ENCODE results near the gene DDX1. TPM values are rescaled to one million over a fixed set of nuclear protein-coding genes. Genes with fewer than 3 reads are reported as not detected.

DDX1 gene
- total RNA-seq, 2 experiments from 2014 or later, result 136 to 137 TPM

- Mint-ChIP-seq H3K4me1 (no peaks in the 10 kb centered on the region), H3K27ac (no peak overlapping the region)
Measured at GRCh38 chr2:15579641-15580040, 12.0 kb upstream of the DDX1 start.

GRCh38 chr2:15580451-15580850, 11.2 kb upstream of the DDX1 start:
- no peaks in the 10 kb centered on the region for H3K9me3 Mint-ChIP-seq
- H3K27ac Mint-ChIP-seq, result no peak overlapping the region
- no peaks in the 10 kb centered on the region for H3K4me1 Mint-ChIP-seq
- H3K4me3 Mint-ChIP-seq, result no peak overlapping the region
- no peak for DNase-seq
- peaks cover 4% of the 10 kb centered on the region for H3K36me3 Mint-ChIP-seq
- peaks cover 3% of the 10 kb centered on the region for H3K27me3 Mint-ChIP-seq

More at GRCh38 chr2:15579641-15580040, 12.0 kb upstream of the DDX1 start:
- Mint-ChIP-seq H3K4me3 (no peak overlapping the region), H3K27me3 (peaks cover 3% of the 10 kb centered on the region), H3K36me3 (no peaks in the 10 kb centered on the region), H3K9me3 (no peaks in the 10 kb centered on the region)
- DNase-seq, result no peak

GRCh38 chr2:15582710-15583357, 8.8 kb upstream of the DDX1 start:
- DNase-seq, result no peak
- Mint-ChIP-seq H3K27ac (no peak overlapping the region), H3K9me3 (no peaks in the 10 kb centered on the region), H3K4me1 (no peaks in the 10 kb centered on the region), H3K4me3 (no peak overlapping the region), H3K27me3 (peaks cover 3% of the 10 kb centered on the region), H3K36me3 (peaks cover 6% of the 10 kb centered on the region)

GRCh38 chr2:15583826-15584225, 7.8 kb upstream of the DDX1 start:
- Mint-ChIP-seq H3K4me1 (no peaks in the 10 kb centered on the region), H3K36me3 (peaks cover 8% of the 10 kb centered on the region), H3K4me3 (no peak overlapping the region), H3K9me3 (no peaks in the 10 kb centered on the region), H3K27ac (no peak overlapping the region), H3K27me3 (peaks cover 2% of the 10 kb centered on the region)
- no peak for DNase-seq

DNA sequence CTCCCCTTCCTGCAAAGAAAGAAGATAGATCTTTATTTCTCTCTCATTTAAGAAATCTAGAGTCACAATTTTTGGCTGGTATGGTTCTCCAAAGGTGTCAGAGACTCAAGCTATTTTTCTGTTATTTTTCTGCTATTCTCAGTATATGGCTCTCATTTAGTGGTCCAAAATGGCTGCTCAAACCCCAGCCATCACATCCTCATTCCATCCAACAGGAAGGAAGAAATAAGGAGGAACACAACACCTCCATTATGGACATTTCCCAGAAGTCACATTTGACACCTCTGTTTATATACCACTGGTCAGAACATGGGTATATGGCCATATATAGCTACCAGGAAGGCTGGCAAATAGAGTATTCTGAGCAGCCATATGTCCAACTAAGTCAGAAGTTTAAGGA, 7.4 kb upstream of the DDX1 start:
- no peak for DNase-seq
- no peak overlapping the region for H3K27ac Mint-ChIP-seq
- no peaks in the 10 kb centered on the region for H3K27me3 Mint-ChIP-seq
- H3K4me3 Mint-ChIP-seq, result no peak overlapping the region
- no peaks in the 10 kb centered on the region for H3K4me1 Mint-ChIP-seq
- H3K36me3 Mint-ChIP-seq, result peaks cover 9% of the 10 kb centered on the region
- H3K9me3 Mint-ChIP-seq, result no peaks in the 10 kb centered on the region

DNA sequence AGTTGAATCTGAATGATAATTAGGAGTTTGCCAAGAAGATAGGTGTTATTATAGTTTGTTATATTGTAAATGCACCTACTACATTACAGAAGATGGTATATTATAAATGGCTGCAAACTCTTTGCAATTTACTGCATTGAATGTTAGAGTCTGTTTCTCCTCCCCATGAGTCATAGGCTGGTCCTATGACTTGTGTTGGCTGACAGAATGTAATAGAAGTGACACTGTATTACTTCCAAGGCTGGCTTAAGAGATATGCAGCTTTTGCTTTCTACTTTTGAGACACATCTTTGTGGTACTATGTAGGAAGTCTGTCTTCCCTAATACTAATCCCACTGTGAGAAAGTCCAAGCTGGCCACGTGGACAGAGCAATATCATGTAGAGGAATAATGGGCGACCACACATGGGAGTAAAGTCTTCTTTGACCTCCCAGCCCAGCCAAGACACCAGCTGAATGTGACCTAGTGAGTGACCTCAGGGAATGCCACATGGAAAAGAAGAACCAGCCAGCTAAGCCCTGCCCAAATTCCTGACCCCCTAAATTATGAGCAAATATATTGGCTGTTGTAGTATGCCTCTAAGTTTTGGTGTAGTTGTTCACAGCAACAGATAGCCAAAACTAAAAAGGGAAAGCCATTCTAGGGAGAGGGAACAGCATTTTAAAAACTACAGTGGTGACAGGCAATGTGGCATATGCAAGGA, 6.8 kb upstream of the DDX1 start:
- H3K36me3 Mint-ChIP-seq, result peaks cover 9% of the 10 kb centered on the region
- no peaks in the 10 kb centered on the region for H3K27me3 Mint-ChIP-seq
- DNase-seq, result no peak
- H3K4me3 Mint-ChIP-seq, result no peak overlapping the region
- H3K9me3 Mint-ChIP-seq, result no peaks in the 10 kb centered on the region
- H3K4me1 Mint-ChIP-seq, result no peaks in the 10 kb centered on the region
- no peak overlapping the region for H3K27ac Mint-ChIP-seq

DNA sequence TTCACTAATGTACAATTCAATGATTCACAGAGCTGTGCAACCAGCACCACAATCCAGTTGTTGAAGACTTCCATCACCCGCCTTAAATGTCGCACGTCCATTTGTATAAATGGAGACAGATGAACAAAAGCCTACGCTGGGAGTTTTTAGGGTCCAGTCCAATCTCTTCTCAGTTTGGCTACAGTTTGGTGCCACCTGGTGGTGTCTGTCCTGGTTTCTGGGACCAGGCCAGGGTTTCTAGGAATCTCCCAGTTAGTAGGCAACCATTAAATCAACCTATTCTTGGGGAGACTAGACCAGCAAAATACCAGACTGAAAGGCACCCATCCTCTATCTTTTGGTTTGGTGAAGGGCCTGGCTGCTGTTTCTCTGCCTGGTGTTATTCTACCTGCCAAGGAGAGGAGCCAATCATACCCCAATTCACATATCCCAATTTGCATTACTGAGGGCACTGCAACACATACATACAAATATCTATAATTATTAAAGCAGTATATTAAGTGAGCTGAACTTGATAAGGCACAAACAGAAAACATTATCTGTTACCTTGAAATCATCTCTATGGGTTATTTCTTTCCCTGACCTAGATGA, 3.2 kb upstream of the DDX1 start:
- H3K27ac Mint-ChIP-seq, result no peak overlapping the region
- peaks cover 11% of the 10 kb centered on the region for H3K4me1 Mint-ChIP-seq
- DNase-seq, result peak; percentile 15
- H3K27me3 Mint-ChIP-seq, result no peaks in the 10 kb centered on the region
- H3K9me3 Mint-ChIP-seq, result no peaks in the 10 kb centered on the region
- H3K4me3 Mint-ChIP-seq, result no peak overlapping the region
- H3K36me3 Mint-ChIP-seq, result peaks cover 22% of the 10 kb centered on the region

DNA sequence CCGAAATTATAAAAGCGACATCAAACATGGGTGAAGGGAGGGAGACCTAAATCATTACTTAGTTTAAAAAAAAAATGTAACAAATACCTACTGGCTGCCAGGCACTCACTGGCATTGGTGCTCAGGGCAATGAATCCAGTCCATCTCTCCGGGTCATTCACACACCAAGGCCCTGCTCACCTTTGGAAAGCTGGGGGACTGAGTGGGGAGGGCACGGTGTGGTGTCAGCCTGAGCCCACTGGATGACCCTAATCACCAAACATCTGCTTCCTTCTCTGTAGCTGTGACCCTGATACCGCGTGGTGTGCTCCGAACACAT, 336 bp upstream of the DDX1 start:
- Mint-ChIP-seq H3K4me1 (peaks cover 22% of the 10 kb centered on the region), H3K27ac (peak overlapping the region; percentile 96), H3K4me3 (peak overlapping the region; percentile 96), H3K9me3 (no peaks in the 10 kb centered on the region), H3K36me3 (peaks cover 31% of the 10 kb centered on the region), H3K27me3 (no peaks in the 10 kb centered on the region)
- no peak for DNase-seq

- peak overlapping the region; percentile 25 for H3K27ac Mint-ChIP-seq
- peak overlapping the region; percentile 96 for H3K4me3 Mint-ChIP-seq
- peaks cover 36% of the 10 kb centered on the region for H3K36me3 Mint-ChIP-seq
- H3K9me3 Mint-ChIP-seq, result no peaks in the 10 kb centered on the region
- DNase-seq, result no peak
- H3K4me1 Mint-ChIP-seq, result peaks cover 23% of the 10 kb centered on the region
- H3K27me3 Mint-ChIP-seq, result no peaks in the 10 kb centered on the region
Measured at GRCh38 chr2:15593327-15593705, 1.6 kb downstream of the DDX1 start.

GRCh38 chr2:15594291-15595256, 2.9 kb downstream of the DDX1 start:
- H3K27ac Mint-ChIP-seq, result no peak overlapping the region
- H3K36me3 Mint-ChIP-seq, result peaks cover 34% of the 10 kb centered on the region
- DNase-seq, result no peak
- no peak overlapping the region for H3K4me3 Mint-ChIP-seq
- H3K27me3 Mint-ChIP-seq, result no peaks in the 10 kb centered on the region
- H3K4me1 Mint-ChIP-seq, result peaks cover 23% of the 10 kb centered on the region
- H3K9me3 Mint-ChIP-seq, result no peaks in the 10 kb centered on the region

- no peak for DNase-seq
- Mint-ChIP-seq H3K27me3 (no peaks in the 10 kb centered on the region), H3K36me3 (peaks cover 34% of the 10 kb centered on the region), H3K4me1 (peaks cover 20% of the 10 kb centered on the region), H3K27ac (no peak overlapping the region), H3K4me3 (no peak overlapping the region), H3K9me3 (no peaks in the 10 kb centered on the region)
Measured at GRCh38 chr2:15595342-15595905, 3.8 kb downstream of the DDX1 start.

DNA sequence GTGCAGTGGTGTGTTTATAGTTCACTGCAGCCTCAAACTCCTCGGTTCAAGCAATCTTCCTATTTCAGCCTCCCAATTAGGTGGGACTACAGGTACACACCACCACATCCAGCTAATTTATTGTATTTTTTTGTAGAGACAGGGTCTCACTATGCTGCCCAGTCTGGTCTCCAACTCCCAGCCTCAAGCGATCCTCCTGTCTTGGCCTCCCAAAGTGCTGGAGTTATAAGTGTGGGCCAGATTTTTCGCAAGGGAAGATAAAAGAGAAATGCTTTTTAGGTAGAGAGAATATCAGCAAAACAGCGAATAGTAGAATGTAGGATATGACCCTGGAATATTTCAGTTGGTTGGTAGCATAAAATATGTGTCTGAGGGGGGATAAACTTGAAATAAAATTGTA, 4.3 kb downstream of the DDX1 start:
- Mint-ChIP-seq H3K27ac (peak overlapping the region; percentile 11), H3K9me3 (no peaks in the 10 kb centered on the region), H3K4me1 (peaks cover 20% of the 10 kb centered on the region), H3K36me3 (peaks cover 33% of the 10 kb centered on the region), H3K27me3 (no peaks in the 10 kb centered on the region), H3K4me3 (no peak overlapping the region)
- DNase-seq, result no peak

DNA sequence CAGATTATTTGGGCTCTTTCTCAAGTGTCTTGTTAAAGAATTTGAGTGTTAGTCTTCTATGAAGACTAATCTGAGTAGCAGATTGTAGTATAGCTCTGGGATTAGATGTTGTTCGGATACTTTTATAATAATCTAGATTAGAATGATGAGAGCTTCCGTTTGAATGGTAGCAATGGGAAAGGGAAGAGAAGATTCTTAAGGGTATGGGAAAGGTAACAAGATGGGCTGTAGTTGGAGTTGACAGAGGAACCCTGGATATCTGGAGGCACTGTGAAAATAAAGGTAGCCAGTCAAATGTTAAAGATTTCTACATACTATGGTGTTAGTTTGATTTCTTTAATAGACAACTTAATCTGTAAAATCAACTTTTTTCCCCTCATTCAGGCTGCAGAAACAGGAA, 4.7 kb downstream of the DDX1 start:
- Mint-ChIP-seq H3K36me3 (peaks cover 29% of the 10 kb centered on the region), H3K27ac (peak overlapping the region; percentile 11), H3K4me1 (peaks cover 18% of the 10 kb centered on the region), H3K27me3 (no peaks in the 10 kb centered on the region), H3K9me3 (no peaks in the 10 kb centered on the region), H3K4me3 (no peak overlapping the region)
- no peak for DNase-seq

DNA sequence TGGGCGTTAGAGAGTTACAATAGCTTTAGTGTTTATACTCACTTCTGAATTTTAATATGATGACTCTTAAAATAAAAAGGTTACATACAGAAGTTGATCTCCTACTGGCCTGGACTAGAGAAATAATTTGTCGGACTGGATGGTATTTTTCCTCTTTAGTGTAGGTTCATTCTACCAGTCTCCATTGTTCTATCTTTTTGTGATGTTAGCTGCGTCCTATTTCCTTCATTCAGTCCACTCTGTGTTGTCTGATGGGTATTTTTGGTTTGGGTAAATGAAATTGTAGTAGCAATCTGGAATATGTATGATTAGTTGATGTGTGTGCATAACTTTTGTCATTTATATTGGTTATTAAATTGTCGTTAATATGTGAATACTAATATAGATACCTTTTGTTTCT, 5.3 kb downstream of the DDX1 start:
- DNase-seq, result no peak
- Mint-ChIP-seq H3K4me1 (peaks cover 18% of the 10 kb centered on the region), H3K27me3 (no peaks in the 10 kb centered on the region), H3K9me3 (no peaks in the 10 kb centered on the region), H3K36me3 (peaks cover 29% of the 10 kb centered on the region), H3K4me3 (no peak overlapping the region), H3K27ac (no peak overlapping the region)

- Mint-ChIP-seq H3K9me3 (no peaks in the 10 kb centered on the region), H3K27ac (no peak overlapping the region), H3K27me3 (no peaks in the 10 kb centered on the region), H3K4me1 (peaks cover 3% of the 10 kb centered on the region), H3K4me3 (no peak overlapping the region), H3K36me3 (peaks cover 31% of the 10 kb centered on the region)
- no peak for DNase-seq
Measured at GRCh38 chr2:15599994-15600393, 8.3 kb downstream of the DDX1 start.
